GM12892 (cell line): ENCODE data around the gene SEMA5B.

Experiments used
- POLR2A ChIP-seq: IDR thresholded peaks from 2 replicates; pipeline ENCODE4 v1.6.1; 2011; ENCODE audit warnings: low read depth, low read length, control low read depth
- POLR2AphosphoS5 ChIP-seq: IDR thresholded peaks from 2 replicates; pipeline ENCODE4 v1.6.1; 2011; ENCODE audit warnings: low read depth, low read length, control low read depth

GRCh38 chr3:122966045-122966444 lies 61.5 kb downstream of the SEMA5B start:
- TF ChIP-seq POLR2AphosphoS5 (no peak), POLR2A (no peak)
